SK-N-SH (cell line): ENCODE data around the gene KLHL12. TPM values are rescaled to one million over a fixed set of nuclear protein-coding genes. Genes with fewer than 3 reads are reported as not detected.

ENCODE experiments used
- CTCF ChIA-PET: fragments of 300-600, 350-600 bp; formaldehyde crosslinking; extraction: SDS; loops from one replicate; lab custom pipeline; 2021; lab: Yijun Ruan, JAX
- POLR2A ChIA-PET: fragments of 350-600 bp; sonication (Branson Sonifier 250); formaldehyde crosslinking; extraction: SDS; loops from one replicate; lab custom pipeline; 2020; ENCODE audit warnings: antibody characterized with exemption, inconsistent platforms; lab: Yijun Ruan, JAX
- DNase-seq: peaks from one replicate; pipeline ENCODE4 v3.0.0; 2012
- H2AFZ ChIP-seq: fragments of 200-600 bp; sonication (generic); 2 replicates; pipeline ENCODE4 v1.8.1; 2016; ENCODE audit warnings: antibody characterized with exemption, mild to moderate bottlenecking, low read depth
- H3F3A ChIP-seq: fragments of 200-600 bp; sonication (generic); replicated peaks from 2 replicates; pipeline ENCODE3; 2016; ENCODE audit warnings: antibody characterized with exemption, mild to moderate bottlenecking; ENCODE audit not compliant: insufficient read depth
- H3K27ac ChIP-seq, 2 experiments: fragments of 200-500 bp in 1 of 2; fragments of 200-600 bp in 1 of 2; sonication (Bioruptor generic) in 1 of 2; sonication (generic), shearing (Covaris generic) in 1 of 2; 2 replicates each; pipeline versions ENCODE4 v1.5.1 to v1.6.1; 2014 to 2016; ENCODE audit warnings: low read depth in 2 of 2, inconsistent platforms in 1 of 2, low read length in 1 of 2, mild to moderate bottlenecking in 1 of 2, mixed read lengths in 1 of 2
- H3K27me3 ChIP-seq: fragments of 200-600 bp; sonication (generic), shearing (Covaris generic); 2 replicates; pipeline ENCODE4 v1.6.1; 2016; ENCODE audit warnings: mixed run types; ENCODE audit not compliant: insufficient read depth
- H3K36me3 ChIP-seq, 2 experiments: fragments of 200-500 bp in 1 of 2; fragments of 200-600 bp in 1 of 2; sonication (Bioruptor generic) in 1 of 2; sonication (generic) in 1 of 2; replicated peaks in 1 of 2; 2 replicates each; pipeline versions ENCODE3 to v1.5.1; 2014 to 2016; ENCODE audit warnings: low read length in 1 of 2, mild to moderate bottlenecking in 1 of 2; ENCODE audit not compliant: insufficient read depth in 2 of 2, control insufficient read depth in 1 of 2
- H3K4me1 ChIP-seq, 2 experiments: fragments of 200-500 bp in 1 of 2; fragments of 200-600 bp in 1 of 2; sonication (Bioruptor generic) in 1 of 2; sonication (generic), shearing (Covaris generic) in 1 of 2; 2 replicates each; pipeline versions ENCODE4 v1.5.1 to v1.6.1; 2014 to 2016; ENCODE audit warnings: low read depth in 1 of 2, low read length in 1 of 2, mixed run types in 1 of 2; ENCODE audit not compliant: insufficient read depth in 2 of 2, control insufficient read depth in 1 of 2
- H3K4me2 ChIP-seq: fragments of 200-600 bp; sonication (generic), shearing (Covaris generic); 2 replicates; pipeline ENCODE4 v1.6.1; 2017; ENCODE audit warnings: mixed run types
- H3K4me3 ChIP-seq, 2 experiments: fragments of 200-500 bp in 1 of 2; fragments of 200-600 bp in 1 of 2; sonication (Bioruptor generic) in 1 of 2; sonication (generic), shearing (Covaris generic) in 1 of 2; 2 replicates each; pipeline versions ENCODE4 v1.5.1 to v1.8.1; 2014 to 2016; ENCODE audit warnings: low read depth in 2 of 2, inconsistent platforms in 1 of 2, low read length in 1 of 2, mild to moderate bottlenecking in 1 of 2, mixed read lengths in 1 of 2, moderate library complexity in 1 of 2
- H3K79me2 ChIP-seq: fragments of 200-600 bp; sonication (generic); 2 replicates; pipeline ENCODE4 v1.8.1; 2017; ENCODE audit warnings: mild to moderate bottlenecking; ENCODE audit not compliant: insufficient read depth
- H3K9ac ChIP-seq: fragments of 200-600 bp; sonication (generic); 2 replicates; pipeline ENCODE4 v1.6.1; 2017; ENCODE audit warnings: mixed run types
- H3K9me2 ChIP-seq: fragments of 200-600 bp; sonication (generic); 2 replicates; pipeline ENCODE4 v1.6.1; 2017; ENCODE audit warnings: mixed run types
- H3K9me3 ChIP-seq: fragments of 200-600 bp; sonication (generic); 2 replicates; pipeline ENCODE4 v1.6.1; 2017; ENCODE audit warnings: mixed run types, mild to moderate bottlenecking, moderate library complexity
- H4K20me1 ChIP-seq: fragments of 200-600 bp; sonication (generic); 2 replicates; pipeline ENCODE4 v1.6.1; 2017; ENCODE audit warnings: mild to moderate bottlenecking, mixed run types; ENCODE audit not compliant: insufficient read depth
- CHD2 ChIP-seq: fragments of 150-350 bp; IDR thresholded peaks from 2 replicates; pipeline ENCODE4 v1.6.1; 2018; ENCODE audit warnings: low read length; ENCODE audit not compliant: partially characterized antibody
- ELF1 ChIP-seq: IDR thresholded peaks from 2 replicates; pipeline ENCODE4 v1.4.0; 2012
- EP300 ChIP-seq, 2 experiments: IDR thresholded peaks; 2 replicates each; pipeline versions ENCODE4 v1.4.0 to v1.6.1; 2012; ENCODE audit warnings: borderline replicate concordance in 1 of 2, low read depth in 1 of 2, low read length in 1 of 2
- FOXJ3 ChIP-seq: sonication (generic); formaldehyde crosslinking; IDR thresholded peaks from 2 replicates; pipeline ENCODE4 v1.5.1; 2020; ENCODE audit warnings: mild to moderate bottlenecking, missing genetic modification reagents
- FOXM1 ChIP-seq: IDR thresholded peaks from 2 replicates; pipeline ENCODE4 v1.4.0; 2012; ENCODE audit warnings: low read depth, mild to moderate bottlenecking
- GABPA ChIP-seq: IDR thresholded peaks from 2 replicates; pipeline ENCODE4 v1.4.0; 2012; ENCODE audit warnings: low read depth, mild to moderate bottlenecking
- GATA2 ChIP-seq: sonication (generic); formaldehyde crosslinking; IDR thresholded peaks from 2 replicates; pipeline ENCODE4 v1.5.0; 2020; ENCODE audit warnings: mild to moderate bottlenecking, missing genetic modification reagents
- IRF3 ChIP-seq: fragments of 150-350 bp; IDR thresholded peaks from 2 replicates; pipeline ENCODE4 v1.6.1; 2016; ENCODE audit warnings: mild to moderate bottlenecking, low read depth, low read length
- JUND ChIP-seq: IDR thresholded peaks from 2 replicates; pipeline ENCODE4 v1.4.0; 2012
- RCOR1 ChIP-seq: fragments of 150-350 bp; IDR thresholded peaks from 2 replicates; pipeline ENCODE4 v1.6.1; 2017; ENCODE audit warnings: antibody characterized with exemption, low read length
- RXRA ChIP-seq: IDR thresholded peaks from 2 replicates; pipeline ENCODE4 v1.4.0; 2012; ENCODE audit warnings: low read depth, mild to moderate bottlenecking, borderline replicate concordance
- SMC3 ChIP-seq: IDR thresholded peaks from 2 replicates; pipeline ENCODE4 v1.6.1; 2012; ENCODE audit warnings: low read depth, low read length, improper control_type of control experiment
- TCF12 ChIP-seq: IDR thresholded peaks from 2 replicates; pipeline ENCODE4 v1.4.0; 2012
- TEAD4 ChIP-seq: IDR thresholded peaks from 2 replicates; pipeline ENCODE4 v1.4.0; 2012; ENCODE audit warnings: mild to moderate bottlenecking, borderline replicate concordance; ENCODE audit not compliant: insufficient read depth
- YY1 ChIP-seq: IDR thresholded peaks from 2 replicates; pipeline ENCODE4 v1.4.0; 2012; ENCODE audit warnings: low read depth, mild to moderate bottlenecking
- WGBS: methylation state at CpG from one replicate; pipeline ENCODE4 v1.1.6; 2017; ENCODE audit warnings: low lambda C conversion rate; 5-methylcytosine and 5-hydroxymethylcytosine counted together
- polyA plus RNA-seq, 3 experiments: library from polyadenylated mRNA; depleted of rRNA; stranded (reverse); fragments of >200 nt; gene quantifications; 2 replicates each; pipeline ENCODE4 v1.2.3, GENCODE V29; 2012

KLHL12 gene
- polyA plus RNA-seq, 1 of the 3 experiments (the other 2 are of a cell fraction): 22.6 TPM

- no peak overlapping the region for H3K27ac ChIP-seq
- peak overlapping the region; percentile 71 for H3K4me2 ChIP-seq
- H3K9me2 ChIP-seq: no peaks in the 10 kb centered on the region
- H3K36me3 ChIP-seq: peaks cover 7 to 20% of the 10 kb centered on the region in 2 experiments
- peak overlapping the region; percentile 91 to 96 for H3K4me3 ChIP-seq
- H4K20me1 ChIP-seq: peaks cover 41% of the 10 kb centered on the region
- peak overlapping the region; percentile 89; the same call in 1 of the 2 replicates for H3K9ac ChIP-seq
- H3K4me1 ChIP-seq: peaks cover 18 to 22% of the 10 kb centered on the region in 2 experiments
- CTCF ChIA-PET: no interaction called here
- no peak for DNase-seq
- H3F3A ChIP-seq: peaks cover 11% of the 10 kb centered on the region
- no peak overlapping the region for H2AFZ ChIP-seq
- TF ChIP-seq TCF12: no peak
- TF ChIP-seq IRF3: no peak
- no peak for TF ChIP-seq EP300 (IDR thresholded peaks at IDR 0.05; ENCODE audit: borderline replicate concordance in 1 of 2, low read depth in 1 of 2, low read length in 1 of 2)
- no peak for TF ChIP-seq FOXM1
- no peak for TF ChIP-seq ELF1
- TF ChIP-seq RXRA: no peak
- TF ChIP-seq GABPA: no peak
- TF ChIP-seq FOXJ3: no peak
- TF ChIP-seq SMC3: no peak
- TF ChIP-seq, all 33 proteins: peak for 0
- WGBS: 74% methylated on average over 6 of the region's 6 CpGs
- Histone ChIP-seq H3K9me3 (no peaks in the 10 kb centered on the region), H3K79me2 (peaks cover 60% of the 10 kb centered on the region), H3K27me3 (no peaks in the 10 kb centered on the region)
- POLR2A ChIA-PET: no interaction called here
Observed at GRCh38 chr1:202956969-202957368, 29.9 kb upstream of the KLHL12 start.

GRCh38 chr1:202954057-202954745, 27.2 kb upstream of the KLHL12 start:
- no peaks in the 10 kb centered on the region for H3K27me3 ChIP-seq
- peaks cover 21 to 29% of the 10 kb centered on the region in 2 experiments for H3K4me1 ChIP-seq
- no peak overlapping the region for H2AFZ ChIP-seq
- H3K9ac ChIP-seq: no peak overlapping the region
- H3K4me2 ChIP-seq: no peak overlapping the region
- H3K9me2 ChIP-seq: no peaks in the 10 kb centered on the region
- 90% methylated on average over 6 of the region's 6 CpGs for WGBS
- POLR2A ChIA-PET: interaction anchor here (0.6 kb wide), 1 partner anchor 16 kb away, joined by 3 read pairs; no protein-coding TSS in a partner anchor
- CTCF ChIA-PET: interaction anchor here (1.2 kb wide), 1 partner anchor 313 kb away, joined by 4 read pairs; no protein-coding TSS in a partner anchor
- H3K79me2 ChIP-seq: peaks cover 74% of the 10 kb centered on the region
- H3K9me3 ChIP-seq: no peaks in the 10 kb centered on the region
- H3K27ac ChIP-seq: no peak overlapping the region
- H4K20me1 ChIP-seq: peaks cover 49% of the 10 kb centered on the region
- no peak for TF ChIP-seq YY1
- TF ChIP-seq CHD2: no peak
- no peak for TF ChIP-seq SMC3
- TF ChIP-seq ELF1: no peak
- no peak for TF ChIP-seq FOXM1
- TF ChIP-seq RCOR1: no peak
- TF ChIP-seq GATA2 (CRISPR knock-in tag): no peak
- TF ChIP-seq JUND: no peak
- TF ChIP-seq TEAD4: no peak
- TF ChIP-seq FOXJ3: no peak
- H3F3A ChIP-seq: peaks cover 5% of the 10 kb centered on the region
- peaks cover 21 to 28% of the 10 kb centered on the region in 2 experiments for H3K36me3 ChIP-seq
- H3K4me3 ChIP-seq: no peak overlapping the region
- DNase-seq: no peak
